PFSK-1 (cell line): ENCODE results near the gene EAPP.

Source experiments
- FOXP2 ChIP-seq: optimal IDR thresholded peaks from 2 replicates; pipeline ENCODE3; 2011; ENCODE audit warnings: borderline replicate concordance, control low read depth, inconsistent platforms; ENCODE audit not compliant: insufficient read depth; ENCODE audit errors: extremely low read length, extremely low read depth
- POLR2AphosphoS5 ChIP-seq: IDR thresholded peaks from 2 replicates; pipeline ENCODE4 v1.6.1; 2012; ENCODE audit warnings: low read depth, mild to moderate bottlenecking, control low read depth, low read length, moderate library complexity
- REST ChIP-seq, 2 experiments: IDR thresholded peaks; 2 replicates each; pipeline versions ENCODE4 v1.6.1 to v1.8.0; 2011 to 2012; ENCODE audit warnings: low read depth in 2 of 2, low read length in 2 of 2, control low read depth in 1 of 2, inconsistent platforms in 1 of 2, mild to moderate bottlenecking in 1 of 2, moderate library complexity in 1 of 2; ENCODE audit not compliant: insufficient read depth in 1 of 2
- SIN3A ChIP-seq: IDR thresholded peaks from 2 replicates; pipeline ENCODE4 v1.6.1; 2012; ENCODE audit warnings: mild to moderate bottlenecking, low read length, moderate library complexity, borderline replicate concordance; ENCODE audit not compliant: insufficient read depth
- TAF1 ChIP-seq: IDR thresholded peaks from 2 replicates; pipeline ENCODE4 v1.6.1; 2012; ENCODE audit warnings: low read length, control low read depth, borderline replicate concordance; ENCODE audit not compliant: insufficient read depth

EAPP gene

DNA sequence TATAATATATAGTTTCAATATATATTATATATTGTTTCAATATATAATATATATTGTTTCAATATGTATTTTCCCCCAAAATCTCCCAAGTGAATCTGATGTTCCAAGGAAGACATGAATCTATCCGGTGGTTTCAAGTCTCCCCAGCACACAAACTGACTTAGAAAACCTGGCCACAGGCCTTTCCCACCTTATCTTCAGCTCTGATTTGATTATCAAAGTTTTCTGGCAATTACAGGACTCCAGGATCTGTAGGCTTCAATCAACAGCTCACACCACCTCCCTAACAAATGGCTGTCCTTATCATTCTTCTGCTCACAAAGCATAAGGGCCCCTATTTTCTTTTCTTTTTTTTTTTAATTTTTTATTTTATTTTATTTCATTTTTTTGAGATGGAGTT is 54.8 kb downstream of the EAPP start:
- TF ChIP-seq POLR2AphosphoS5: no peak
- no peak for TF ChIP-seq REST (IDR thresholded peaks at IDR 0.05; ENCODE audit: insufficient read depth in 1 of 2, low read depth in 2 of 2, low read length in 2 of 2)
- TF ChIP-seq TAF1: no peak
- no peak for TF ChIP-seq SIN3A
- TF ChIP-seq FOXP2: no peak

- TF ChIP-seq TAF1 (no peak), POLR2AphosphoS5 (no peak), FOXP2 (no peak), REST (IDR thresholded peaks at IDR 0.05; ENCODE audit: insufficient read depth in 1 of 2, low read depth in 2 of 2, low read length in 2 of 2) (no peak), SIN3A (no peak)
These were observed 57.0 kb downstream of the EAPP start for GRCh38 chr14:34482463-34482862.

DNA sequence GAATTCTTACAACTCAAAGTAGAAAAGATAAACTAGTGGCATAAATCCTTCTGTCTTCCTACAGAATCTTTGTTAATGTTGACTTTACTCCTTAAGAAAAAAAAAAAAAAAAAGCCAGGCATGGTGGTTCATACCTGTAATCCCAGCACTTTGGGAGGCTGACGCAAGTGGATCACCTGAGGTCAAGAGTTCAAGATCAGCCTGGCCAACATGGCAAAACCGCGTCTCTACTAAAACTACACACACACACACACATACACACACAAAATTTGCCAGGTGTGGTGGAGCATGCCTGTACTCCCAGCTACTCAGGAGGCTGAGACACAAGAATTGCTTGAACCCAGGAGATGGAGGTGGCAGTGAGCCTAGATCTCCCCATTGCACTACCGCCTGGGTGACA is 59.8 kb downstream of the EAPP start:
- no peak for TF ChIP-seq FOXP2
- TF ChIP-seq REST (IDR thresholded peaks at IDR 0.05; ENCODE audit: insufficient read depth in 1 of 2, low read depth in 2 of 2, low read length in 2 of 2): no peak
- TF ChIP-seq POLR2AphosphoS5: no peak
- no peak for TF ChIP-seq SIN3A
- no peak for TF ChIP-seq TAF1

DNA sequence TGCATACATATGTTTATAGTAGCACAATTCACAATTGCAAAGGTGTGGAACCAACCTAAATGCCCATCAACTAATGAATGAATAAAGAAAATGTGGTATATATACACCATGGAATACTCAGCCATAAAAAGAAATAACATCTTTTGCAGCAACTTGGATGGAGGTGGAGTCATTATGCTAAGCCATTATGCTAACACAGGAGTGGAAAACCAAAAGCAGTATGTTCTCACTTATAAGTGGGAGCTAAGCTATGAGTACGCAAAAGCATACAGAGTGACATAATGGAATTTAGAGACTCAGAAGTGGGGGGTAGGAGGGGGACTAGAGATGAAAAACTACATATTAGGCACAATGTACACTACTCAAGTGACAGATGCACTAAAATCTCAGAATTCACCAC is 61.2 kb downstream of the EAPP start:
- TF ChIP-seq REST (IDR thresholded peaks at IDR 0.05; ENCODE audit: insufficient read depth in 1 of 2, low read depth in 2 of 2, low read length in 2 of 2) (no peak), TAF1 (no peak), FOXP2 (no peak), POLR2AphosphoS5 (no peak), SIN3A (no peak)

- TF ChIP-seq TAF1 (no peak), FOXP2 (no peak), POLR2AphosphoS5 (no peak), SIN3A (no peak), REST (IDR thresholded peaks at IDR 0.05; ENCODE audit: insufficient read depth in 1 of 2, low read depth in 2 of 2, low read length in 2 of 2) (no peak)
These were observed 64.3 kb downstream of the EAPP start for GRCh38 chr14:34475163-34475562.
